Aorta (tissue), 5 donors: Measurements from ENCODE around the gene KANSL3. TPM values are rescaled to one million over a fixed set of nuclear protein-coding genes. Genes with fewer than 3 reads are reported as not detected.
"Not testable (repeated sequence)": the region's sequence is repeated elsewhere in the genome, so short reads cannot be mapped to it uniquely, and the experiment has no call there.

Experiments used
- ATAC-seq: fragments of 200-7000 bp; cut with Tn5 transposase; one replicate; pipeline ENCODE4 v1.9.1; 2022; ENCODE audit warnings: moderate library complexity; ENCODE audit not compliant: low FRiP score
- DNase-seq, 2 donors: peaks; one replicate each; pipeline ENCODE4 v3.0.0-alpha.2; 2020
- H3K27ac ChIP-seq, 2 donors: one replicate each; pipeline ENCODE4 v1.5.1; 2013; ENCODE audit warnings: low read length in 2 of 2, mild to moderate bottlenecking in 2 of 2, moderate library complexity in 2 of 2, control low read depth in 1 of 2, inconsistent platforms in 1 of 2, low read depth in 1 of 2
- H3K27me3 ChIP-seq, 2 donors: one replicate each; pipeline ENCODE4 v1.6.1; 2013; ENCODE audit warnings: control low read depth in 1 of 2, low read length in 1 of 2, mild to moderate bottlenecking in 1 of 2, moderate library complexity in 1 of 2; ENCODE audit not compliant: insufficient read depth in 2 of 2, control insufficient read depth in 1 of 2
- H3K36me3 ChIP-seq, 2 donors: one replicate each; pipeline ENCODE4 v1.6.1; 2013; ENCODE audit warnings: control low read depth in 1 of 2, low read length in 1 of 2, mild to moderate bottlenecking in 1 of 2; ENCODE audit not compliant: insufficient read depth in 2 of 2, control insufficient read depth in 1 of 2
- H3K4me1 ChIP-seq, 2 donors: one replicate each; pipeline ENCODE4 v1.6.1; 2013; ENCODE audit warnings: low read length in 2 of 2, control low read depth in 1 of 2, mild to moderate bottlenecking in 1 of 2, moderate library complexity in 1 of 2; ENCODE audit not compliant: insufficient read depth in 2 of 2, control insufficient read depth in 1 of 2
- H3K4me3 ChIP-seq, 2 donors: one replicate each; pipeline ENCODE4 v1.5.1; 2013; ENCODE audit warnings: low read length in 2 of 2, control low read depth in 1 of 2, mild to moderate bottlenecking in 1 of 2
- H3K9me3 ChIP-seq: one replicate; pipeline ENCODE4 v1.6.1; 2013; ENCODE audit warnings: mild to moderate bottlenecking, low read length; ENCODE audit not compliant: control insufficient read depth
- WGBS, 2 donors: extraction: QIAGEN DNeasy Blood & Tissue Kit; methylation state at CpG; one replicate each; pipeline ENCODE4 v1.1.7; 2013; 5-methylcytosine and 5-hydroxymethylcytosine counted together
- intact Hi-C, 2 donors: fragments of 100-400 bp; cut with DNase I; formaldehyde crosslinking; loops; one replicate each; pipeline versions ENCODE4 v1.14.2 to v1.15.0; 2022
- polyA plus RNA-seq, 2 donors: library from polyadenylated mRNA; stranded (reverse); fragments of 200-250 nt; gene quantifications; one replicate each; pipeline ENCODE4 v1.2.3, GENCODE V29; 2013
- total RNA-seq, 2 donors: library from RNA; stranded (reverse); fragmentation: NEBNext Ultra II Directional; extraction: Animal tissue kit (Norgen Biotek cat#: 25700); gene quantifications; one replicate each; pipeline ENCODE4 v1.2.1, GENCODE V29; 2021
- donor health status: healthy with polysubstance abuse.
- donor health status: Bipolar disorder and iron deficiency.
- donor health status: DM: no; HTN: no; CAD: no.
- donor health status: DM: no; HTN: no; CAD: no.
- donor health status: DM: yes; HTN: yes; CAD: no.

Gene KANSL3
- total and polyA plus RNA-seq, 4 donors, result 15.4 to 63.0 (median 40.8) TPM

- DNase-seq (no peak), ATAC-seq (no peak)
- 65 to 73% methylated on average over 5 of the region's 5 CpGs for WGBS, 2 donors
- H3K27ac ChIP-seq, result no peak overlapping the region
- H3K36me3 ChIP-seq, result no peaks in the 10 kb centered on the region
- H3K4me1 ChIP-seq, result no peaks in the 10 kb centered on the region
- no peak overlapping the region for H3K4me3 ChIP-seq
- intact Hi-C loops, result no loop called here
- H3K27me3 ChIP-seq, result no peaks in the 10 kb centered on the region
- no peaks in the 10 kb centered on the region for H3K9me3 ChIP-seq
These were observed 73.0 kb downstream of the KANSL3 start for GRCh38 chr2:96565111-96565510.

- no peaks in the 10 kb centered on the region for H3K4me1 ChIP-seq
- no peaks in the 10 kb centered on the region for H3K27me3 ChIP-seq
- intact Hi-C loops, result no loop called here
- DNase-seq, result no peak
- 60 to 75% methylated on average over 3 of the region's 3 CpGs for WGBS, 2 donors
- H3K36me3 ChIP-seq, result no peaks in the 10 kb centered on the region
- ATAC-seq, result no peak
- no peak overlapping the region for H3K27ac ChIP-seq
- H3K4me3 ChIP-seq, result no peak overlapping the region
- H3K9me3 ChIP-seq, result no peaks in the 10 kb centered on the region
These were observed 73.5 kb downstream of the KANSL3 start for GRCh38 chr2:96564563-96564962.

GRCh38 chr2:96564026-96564425 is 74.1 kb downstream of the KANSL3 start:
- H3K9me3 ChIP-seq, result no peaks in the 10 kb centered on the region
- no peaks in the 10 kb centered on the region for H3K4me1 ChIP-seq
- no peaks in the 10 kb centered on the region for H3K36me3 ChIP-seq
- H3K27me3 ChIP-seq, result no peaks in the 10 kb centered on the region
- no peak for DNase-seq
- WGBS, 2 donors, result 73 to 80% methylated on average over 4 of the region's 4 CpGs
- no peak overlapping the region for H3K4me3 ChIP-seq
- ATAC-seq, result no peak
- intact Hi-C loops, result no loop called here
- no peak overlapping the region for H3K27ac ChIP-seq

GRCh38 chr2:96558485-96558884 is 79.6 kb downstream of the KANSL3 start:
- 83 to 94% methylated on average over 8 of the region's 8 CpGs for WGBS, 2 donors
- Histone ChIP-seq H3K36me3 (no peaks in the 10 kb centered on the region), H3K27me3 (no peaks in the 10 kb centered on the region), H3K4me1 (no peaks in the 10 kb centered on the region), H3K27ac (no peak overlapping the region), H3K4me3 (no peak overlapping the region), H3K9me3 (no peaks in the 10 kb centered on the region)
- intact Hi-C loops, result loop anchor here in 1 of 2 donors (5.0 kb wide), 1 partner anchor 51 kb away; the partner anchor contains the start of gene NEURL3
- ATAC-seq, result no peak
- DNase-seq, result no peak

GRCh38 chr2:96558061-96558460 is 80.1 kb downstream of the KANSL3 start:
- H3K27ac ChIP-seq, result no peak overlapping the region
- H3K27me3 ChIP-seq, result no peaks in the 10 kb centered on the region
- no peaks in the 10 kb centered on the region for H3K36me3 ChIP-seq
- H3K4me1 ChIP-seq, result no peaks in the 10 kb centered on the region
- ATAC-seq, result no peak
- no peak for DNase-seq
- H3K9me3 ChIP-seq, result no peaks in the 10 kb centered on the region
- intact Hi-C loops, result loop anchor here in 1 of 2 donors (5.0 kb wide), 1 partner anchor 51 kb away; the partner anchor contains the start of gene NEURL3
- no peak overlapping the region for H3K4me3 ChIP-seq
- 88 to 94% methylated on average over 6 of the region's 6 CpGs for WGBS, 2 donors

GRCh38 chr2:96557421-96557820 is 80.7 kb downstream of the KANSL3 start:
- not testable (repeated sequence) for DNase-seq, H3K4me1 ChIP-seq, H3K36me3 ChIP-seq, H3K27ac ChIP-seq, ATAC-seq, H3K27me3 ChIP-seq, H3K9me3 ChIP-seq, H3K4me3 ChIP-seq
- 89 to 94% methylated on average over 6 of the region's 6 CpGs for WGBS, 2 donors
- intact Hi-C loops, result loop anchor here in 1 of 2 donors (5.0 kb wide), 1 partner anchor 50 kb away; the partner anchor contains the start of gene NEURL3

- no peaks in the 10 kb centered on the region for H3K4me1 ChIP-seq
- intact Hi-C loops, result loop anchor here in 1 of 2 donors (5.0 kb wide), 1 partner anchor 49 kb away; the partner anchor contains the start of gene NEURL3
- H3K4me3 ChIP-seq, result no peak overlapping the region
- no peaks in the 10 kb centered on the region for H3K27me3 ChIP-seq
- 85 to 87% methylated on average over 16 of the region's 16 CpGs for WGBS, 2 donors
- DNase-seq, result peak in 1 of 2 donors; percentile 81
- no peak overlapping the region for H3K27ac ChIP-seq
- no peak for ATAC-seq
- H3K9me3 ChIP-seq, result no peaks in the 10 kb centered on the region
- no peaks in the 10 kb centered on the region for H3K36me3 ChIP-seq
These were observed 81.4 kb downstream of the KANSL3 start for GRCh38 chr2:96556441-96557330.

GRCh38 chr2:96555146-96555610 is 82.9 kb downstream of the KANSL3 start:
- DNase-seq (no peak), ATAC-seq (peak; percentile 0)
- 59 to 60% methylated on average over 13 to 14 of the region's 14 CpGs for WGBS, 2 donors
- intact Hi-C loops, result loop anchor here in 1 of 2 donors (5.0 kb wide), 1 partner anchor 48 kb away; the partner anchor contains the start of gene NEURL3
- Histone ChIP-seq H3K27me3 (no peaks in the 10 kb centered on the region), H3K9me3 (no peaks in the 10 kb centered on the region), H3K36me3 (peaks cover 0 to 5% of the 10 kb centered on the region in 2 donors), H3K27ac (no peak overlapping the region), H3K4me3 (no peak overlapping the region), H3K4me1 (no peaks in the 10 kb centered on the region)
